ENCODE measurements around the gene DRAXIN. TPM values are rescaled to one million over a fixed set of nuclear protein-coding genes. Genes with fewer than 3 reads are reported as not detected.

DRAXIN gene
- total RNA-seq, 1 donor from 2014 or later, result 0.05 TPM

GRCh38 chr1:11772458-11772857, 80.9 kb downstream of the DRAXIN start:
- intact Hi-C loops (cut with micrococcal nuclease), result no loop called here
- DNase-seq, result no peak
- H3K27ac ChIP-seq (replicated peaks), result no peak overlapping the region
- peaks cover 9% of the 10 kb centered on the region for H3K4me1 ChIP-seq
- H3K36me3 ChIP-seq, result no peaks in the 10 kb centered on the region
- no peaks in the 10 kb centered on the region for H3K9me3 ChIP-seq (replicated peaks)
- TF ChIP-seq, protein P1, sequence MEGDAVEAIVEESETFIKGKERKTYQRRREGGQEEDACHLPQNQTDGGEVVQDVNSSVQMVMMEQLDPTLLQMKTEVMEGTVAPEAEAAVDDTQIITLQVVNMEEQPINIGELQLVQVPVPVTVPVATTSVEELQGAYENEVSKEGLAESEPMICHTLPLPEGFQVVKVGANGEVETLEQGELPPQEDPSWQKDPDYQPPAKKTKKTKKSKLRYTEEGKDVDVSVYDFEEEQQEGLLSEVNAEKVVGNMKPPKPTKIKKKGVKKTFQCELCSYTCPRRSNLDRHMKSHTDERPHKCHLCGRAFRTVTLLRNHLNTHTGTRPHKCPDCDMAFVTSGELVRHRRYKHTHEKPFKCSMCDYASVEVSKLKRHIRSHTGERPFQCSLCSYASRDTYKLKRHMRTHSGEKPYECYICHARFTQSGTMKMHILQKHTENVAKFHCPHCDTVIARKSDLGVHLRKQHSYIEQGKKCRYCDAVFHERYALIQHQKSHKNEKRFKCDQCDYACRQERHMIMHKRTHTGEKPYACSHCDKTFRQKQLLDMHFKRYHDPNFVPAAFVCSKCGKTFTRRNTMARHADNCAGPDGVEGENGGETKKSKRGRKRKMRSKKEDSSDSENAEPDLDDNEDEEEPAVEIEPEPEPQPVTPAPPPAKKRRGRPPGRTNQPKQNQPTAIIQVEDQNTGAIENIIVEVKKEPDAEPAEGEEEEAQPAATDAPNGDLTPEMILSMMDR (IDR thresholded peaks at IDR 0.05; ENCODE audit: borderline replicate concordance), result no peak
- no peak overlapping the region for H3K4me3 ChIP-seq
- H3K27me3 ChIP-seq (ENCODE audit: low read depth), result no peaks in the 10 kb centered on the region

DNA sequence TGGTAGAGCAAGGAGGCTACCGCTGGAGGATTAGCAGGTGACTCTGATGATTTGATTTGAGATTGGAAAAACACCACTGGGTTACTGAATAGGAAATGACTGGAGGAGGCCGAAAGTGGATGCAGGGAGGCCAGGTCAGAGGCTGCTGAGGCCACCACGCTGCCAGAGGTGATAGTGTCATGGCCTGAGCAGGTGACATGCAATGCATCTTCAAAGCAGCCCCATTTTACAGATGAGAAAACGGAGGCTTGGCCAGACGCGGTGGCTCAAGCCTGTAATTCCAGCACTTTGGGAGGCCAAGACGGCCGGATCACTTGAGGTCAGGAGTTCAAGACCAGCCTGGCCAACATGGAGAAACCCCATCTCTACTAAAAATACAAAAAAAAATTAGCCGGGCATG, 83.2 kb downstream of the DRAXIN start:
- intact Hi-C loops (cut with micrococcal nuclease), result no loop called here
- H3K36me3 ChIP-seq, result no peaks in the 10 kb centered on the region
- H3K9me3 ChIP-seq (replicated peaks), result no peaks in the 10 kb centered on the region
- H3K27ac ChIP-seq (replicated peaks), result no peak overlapping the region
- no peaks in the 10 kb centered on the region for H3K27me3 ChIP-seq (ENCODE audit: low read depth)
- DNase-seq, result no peak
- H3K4me3 ChIP-seq, result no peak overlapping the region
- H3K4me1 ChIP-seq, result no peaks in the 10 kb centered on the region
- TF ChIP-seq, protein P1 (IDR thresholded peaks at IDR 0.05; ENCODE audit: borderline replicate concordance), result no peak

Other genes with a start within 250 kb of the DRAXIN start
- not detected for gene DISP3, start 212.6 kb upstream of the DRAXIN start, total RNA-seq
- gene FBXO2, start 37.3 kb upstream of the DRAXIN start, total RNA-seq, result 1.9 TPM
- 20.2 TPM for gene FBXO44, start 36.8 kb upstream of the DRAXIN start, total RNA-seq
- gene FBXO6, start 27.5 kb upstream of the DRAXIN start, total RNA-seq, result 10.3 TPM
- gene MAD2L2, start 10.6 kb upstream of the DRAXIN start, total RNA-seq, result 17.2 TPM
- 16.6 TPM for gene AGTRAP, start 44.4 kb downstream of the DRAXIN start, total RNA-seq
- 2.5 TPM for gene C1orf167, start 70.5 kb downstream of the DRAXIN start, total RNA-seq
- gene MTHFR, start 114.3 kb downstream of the DRAXIN start, total RNA-seq, result 40.1 TPM
- 16.1 TPM for gene CLCN6, start 114.5 kb downstream of the DRAXIN start, total RNA-seq
- gene NPPA, start 156.1 kb downstream of the DRAXIN start, total RNA-seq, result 1,100 TPM
- 119 TPM for gene NPPB, start 167.2 kb downstream of the DRAXIN start, total RNA-seq
- 40.9 TPM for gene KIAA2013, start 234.7 kb downstream of the DRAXIN start, total RNA-seq
- 61.6 TPM for gene PLOD1, start 243.0 kb downstream of the DRAXIN start, total RNA-seq